DMS 273 (cell line): ENCODE measurements around the gene CCDC148.
"Not testable (repeated sequence)": the region's sequence is repeated elsewhere in the genome, so short reads cannot be mapped to it uniquely, and the experiment has no call there.

Experiments used
- DNase-seq: peaks from one replicate; lab custom pipeline; 2025; ENCODE audit not compliant: unreplicated experiment; lab: John Stamatoyannopoulos, UW

Gene CCDC148

DNA sequence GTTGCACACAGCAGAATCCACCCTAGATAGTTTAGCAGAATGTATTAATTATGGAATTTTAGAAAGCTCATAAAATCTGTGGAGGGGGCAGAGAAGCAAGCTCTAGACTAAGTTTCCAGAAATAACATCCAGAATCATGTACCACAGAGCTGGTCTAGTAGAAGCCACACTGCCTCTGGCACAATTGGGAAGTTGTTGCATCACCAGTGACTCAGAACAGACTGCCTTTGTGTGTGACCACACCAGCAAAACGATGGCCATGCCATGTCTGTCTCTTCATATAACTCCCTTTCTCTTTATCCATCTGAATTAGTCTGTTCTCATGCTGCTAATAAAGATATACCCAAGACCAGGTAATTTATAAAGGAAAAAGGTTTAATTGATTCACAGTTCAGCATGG is 158.9 kb downstream of the CCDC148 start:
- no peak for DNase-seq

DNA sequence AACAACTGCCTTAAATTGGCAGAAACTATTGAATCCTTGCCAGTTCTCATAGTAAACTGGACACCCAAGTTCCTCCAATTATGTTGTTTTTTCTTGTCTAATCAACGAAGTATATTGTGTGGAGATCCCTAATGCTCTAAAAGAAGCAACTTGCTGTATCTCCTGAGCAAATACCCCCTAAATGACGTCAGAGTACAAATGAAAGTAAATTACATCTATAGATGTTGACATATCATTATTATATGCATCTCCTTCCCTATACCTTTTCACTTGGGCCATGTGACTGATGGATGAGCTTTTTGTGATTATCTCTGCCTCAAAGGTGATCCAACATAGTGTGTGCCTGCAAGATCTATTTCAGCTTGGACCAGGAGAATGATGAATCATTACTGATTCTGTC is 159.4 kb downstream of the CCDC148 start:
- no peak for DNase-seq

DNA sequence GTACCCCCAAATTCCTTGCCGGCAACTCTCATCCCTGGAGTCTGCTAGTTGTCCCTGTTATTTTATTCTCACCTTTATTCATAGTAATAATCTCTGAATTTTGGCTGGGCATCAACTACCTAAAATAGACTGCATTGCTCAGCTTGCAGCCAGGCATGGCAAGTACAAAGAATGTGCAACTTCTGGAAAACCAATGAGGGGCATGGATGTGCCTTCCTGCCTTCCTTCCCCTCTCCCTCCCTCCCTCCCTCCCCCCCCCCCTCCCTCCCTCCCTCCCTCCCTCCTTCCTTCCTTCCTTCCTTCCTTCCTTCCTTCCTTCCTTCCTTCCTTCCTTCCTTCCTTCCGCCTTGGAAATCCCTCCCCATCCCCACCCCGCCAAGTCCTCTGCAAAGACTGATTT is 162.8 kb downstream of the CCDC148 start:
- DNase-seq = no peak

DNA sequence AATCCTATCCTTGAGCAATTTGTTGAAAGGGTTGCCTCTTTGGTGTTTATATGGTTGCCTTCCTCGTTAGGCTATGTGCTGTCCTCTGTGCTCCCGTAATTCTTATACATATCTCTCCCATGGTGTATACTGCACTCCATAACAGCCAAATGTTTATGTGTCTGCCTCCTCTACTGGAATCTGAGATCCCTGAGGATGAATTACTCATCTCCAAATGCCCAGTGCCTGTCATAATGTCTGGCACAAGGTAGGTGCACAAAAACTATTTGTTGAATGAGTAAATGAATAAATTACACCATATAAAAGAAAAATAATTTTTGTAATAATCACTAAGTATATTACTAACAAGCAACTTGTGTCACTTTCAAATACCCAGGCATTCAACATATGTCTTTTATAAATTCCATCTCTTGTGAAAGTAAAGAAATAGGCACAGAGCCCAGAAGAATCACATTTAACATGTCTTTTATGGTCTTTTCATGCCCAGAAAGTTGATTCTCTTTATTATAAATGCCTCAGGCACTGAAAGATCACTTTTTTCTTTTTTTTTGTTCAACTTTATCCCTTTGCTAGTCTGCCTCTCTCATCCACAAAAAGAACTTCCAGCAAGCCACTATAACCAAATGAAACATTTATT is 164.9 kb downstream of the CCDC148 start:
- no peak for DNase-seq

DNA sequence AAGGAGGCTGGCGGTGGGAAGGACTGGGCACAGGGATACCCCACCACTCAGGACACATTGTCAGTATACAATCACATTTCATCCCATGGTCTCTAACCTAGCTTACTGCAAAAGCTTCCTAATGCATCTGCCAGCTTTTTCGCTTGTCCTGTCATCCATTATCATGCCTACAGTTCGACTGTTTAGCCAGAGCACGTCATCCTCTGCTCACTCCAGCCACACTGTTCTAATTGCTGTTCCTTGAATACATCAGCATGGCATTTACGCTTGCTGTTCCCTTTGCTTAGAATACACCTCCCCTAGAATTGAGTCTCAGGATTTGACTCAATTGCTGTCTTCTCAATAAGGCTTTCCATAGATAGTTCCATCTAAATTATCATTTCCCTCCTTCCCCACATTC is 166.3 kb downstream of the CCDC148 start:
- DNase-seq = no peak

DNA sequence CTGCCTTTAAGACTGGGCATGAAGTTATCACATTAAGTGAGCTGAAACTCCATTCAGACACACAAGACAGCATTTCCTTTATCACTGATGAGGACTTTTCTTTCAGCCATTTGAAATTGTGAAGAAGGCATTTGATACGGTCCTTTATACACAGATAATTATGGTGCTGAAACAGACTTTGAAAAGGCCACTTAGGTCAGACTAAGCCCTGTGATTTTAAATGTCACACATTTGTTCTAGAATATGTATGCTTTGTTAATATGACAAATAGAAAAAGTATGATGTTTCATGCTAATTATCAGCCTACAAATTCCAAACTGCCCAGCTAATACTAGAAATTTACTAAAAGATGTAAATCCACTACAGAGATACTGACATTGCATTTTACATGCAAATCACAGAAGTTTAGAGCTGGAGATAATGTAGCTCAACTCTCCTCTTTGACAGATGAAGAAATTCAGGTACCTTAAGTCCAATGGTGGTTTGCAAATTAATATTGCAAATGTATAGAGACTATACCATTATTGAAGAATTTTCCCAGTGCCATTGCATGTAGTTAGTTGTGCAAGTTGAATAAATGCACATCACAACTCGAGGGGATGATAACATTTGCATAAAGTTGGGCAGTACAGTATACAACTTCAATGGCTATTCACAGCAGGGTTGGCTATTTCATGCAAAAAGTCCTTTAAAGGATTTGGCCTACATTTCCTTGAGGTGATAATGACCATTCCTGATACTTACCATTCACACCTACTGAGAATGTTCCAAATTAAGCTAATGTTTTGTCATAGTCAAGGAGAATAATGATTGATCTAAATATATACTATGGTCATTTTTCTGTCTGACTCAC is 179.7 kb downstream of the CCDC148 start:
- no peak for DNase-seq

DNA sequence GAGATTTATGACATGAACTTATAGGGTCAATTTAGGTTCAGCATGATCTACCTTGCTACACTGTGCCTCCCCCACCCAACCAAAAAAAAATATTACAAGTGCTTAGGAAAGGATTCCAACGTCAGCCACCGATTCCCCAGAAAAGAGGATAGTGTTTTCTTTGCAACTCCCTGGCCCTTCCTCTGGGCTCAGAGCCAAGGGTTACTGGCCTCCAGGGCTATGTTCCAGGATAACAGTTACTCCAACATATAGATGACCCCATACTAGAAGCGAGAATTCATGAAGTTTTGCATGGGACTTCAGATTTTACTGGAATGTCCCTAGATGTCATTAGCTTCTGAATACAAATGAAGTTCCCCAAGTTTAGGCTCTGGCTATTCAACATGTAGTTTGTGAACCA is 182.8 kb downstream of the CCDC148 start:
- DNase-seq = no peak

DNA sequence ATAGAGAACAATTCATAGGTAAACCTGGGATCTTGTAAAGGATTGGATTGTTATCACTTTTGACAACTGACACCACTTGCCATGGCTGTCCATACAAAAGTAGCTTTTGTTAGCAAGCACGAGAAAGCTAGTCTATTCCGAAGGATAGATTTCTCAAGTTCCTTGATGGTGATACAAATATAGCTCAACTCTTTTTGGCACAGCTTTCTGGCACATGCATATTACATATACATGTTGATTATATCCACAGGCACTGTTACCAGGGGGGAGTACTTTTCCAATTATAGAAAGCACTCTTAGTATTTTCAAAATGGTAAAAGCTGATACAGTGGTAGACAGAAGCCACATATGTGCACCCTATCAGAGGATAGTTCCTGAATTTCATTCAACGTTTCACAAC is 186.0 kb downstream of the CCDC148 start:
- DNase-seq = no peak

DNA sequence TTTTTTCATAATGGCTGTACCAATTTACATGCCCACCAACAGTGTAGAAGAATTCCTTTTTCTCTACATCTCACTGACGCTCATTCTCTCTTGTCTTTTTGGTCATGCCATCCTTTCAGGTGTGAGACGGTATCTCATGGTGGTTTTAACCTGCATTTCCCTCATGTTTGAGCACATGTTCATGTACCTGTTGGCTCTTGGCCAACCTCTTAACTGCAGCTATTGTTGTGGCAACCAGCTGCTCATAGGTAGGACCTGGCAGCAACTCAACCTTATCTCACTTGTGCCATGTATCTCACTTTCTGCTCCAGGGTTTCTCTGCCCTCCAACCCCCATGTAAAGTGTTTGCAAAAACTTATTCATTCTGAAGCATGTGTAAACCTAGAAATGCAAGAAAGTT is 187.4 kb downstream of the CCDC148 start:
- no peak for DNase-seq

DNA sequence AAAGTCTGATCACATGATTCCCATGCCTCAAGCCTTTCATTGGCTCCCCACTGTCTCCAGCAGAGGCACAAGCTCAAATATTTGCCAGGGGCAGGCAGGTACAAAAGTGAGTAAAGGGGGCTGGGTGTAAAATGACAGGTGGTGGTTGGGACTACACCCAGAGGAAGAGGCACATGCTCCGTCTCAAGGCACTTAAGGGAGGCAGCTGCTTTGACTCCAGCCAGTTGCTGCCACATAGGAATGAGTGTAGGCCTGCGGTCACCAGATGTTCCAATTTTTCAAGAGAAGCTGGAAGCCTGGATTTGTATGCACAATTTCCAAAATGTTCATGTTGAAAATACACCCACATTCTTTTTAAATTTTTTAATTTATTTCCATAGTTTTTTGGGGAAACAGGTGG is 190.4 kb downstream of the CCDC148 start:
- peak; percentile 56 for DNase-seq

DNA sequence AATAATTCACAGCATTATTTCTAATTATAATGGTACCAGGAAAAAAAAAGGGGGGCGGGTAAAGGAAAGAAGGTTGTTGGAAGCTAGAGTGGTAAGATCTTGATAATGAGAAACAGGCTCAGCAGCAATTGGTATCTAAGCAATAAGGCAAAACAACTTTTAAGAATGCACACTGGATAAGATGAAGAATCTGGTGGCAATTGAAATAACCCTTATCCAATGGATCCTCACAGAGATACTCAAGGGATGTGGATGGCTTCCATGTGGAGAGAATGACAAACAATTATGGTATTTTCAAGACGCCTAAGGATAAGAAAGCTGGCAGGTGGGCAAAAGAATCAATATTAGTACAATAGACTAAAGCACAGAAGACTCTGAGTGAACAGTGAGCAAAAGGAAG is 201.3 kb downstream of the CCDC148 start:
- no peak for DNase-seq

DNA sequence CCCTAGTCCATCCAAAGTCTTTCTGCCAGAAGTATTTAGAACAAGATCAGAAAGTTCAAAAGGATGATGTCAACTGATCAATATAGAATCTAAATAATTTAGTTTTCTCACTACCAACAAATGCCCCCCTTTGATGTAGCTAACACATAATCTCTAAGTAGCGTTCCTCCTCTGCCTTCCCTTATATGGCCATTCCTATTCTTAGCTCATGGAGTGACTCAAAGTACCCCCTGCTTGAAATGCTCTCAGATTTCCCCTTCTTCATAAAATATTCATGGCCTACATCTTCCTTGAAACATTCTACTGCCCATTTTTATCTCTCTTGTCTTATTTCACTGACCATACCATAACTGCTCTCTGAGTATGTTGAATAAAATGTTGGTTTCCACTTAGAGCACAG is 203.4 kb downstream of the CCDC148 start:
- DNase-seq = no peak

DNA sequence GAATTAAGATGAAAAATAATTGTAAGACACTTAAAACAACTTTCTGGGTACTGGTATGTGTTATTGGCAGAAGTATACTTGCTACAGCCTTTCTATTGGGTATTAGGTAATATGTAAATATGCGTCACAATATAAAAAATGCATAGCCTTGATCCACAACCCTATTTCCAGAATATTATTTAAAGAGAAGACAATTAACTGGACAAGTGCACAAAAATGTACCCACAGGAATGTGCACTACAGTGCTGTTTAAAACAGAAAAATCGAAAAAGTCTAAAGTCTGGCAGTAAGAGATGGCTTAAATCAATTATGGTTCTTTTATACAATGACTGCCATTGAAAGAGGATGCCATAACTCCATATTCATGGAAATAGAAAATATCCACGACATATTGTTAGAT is 205.2 kb downstream of the CCDC148 start:
- DNase-seq = no peak

DNA sequence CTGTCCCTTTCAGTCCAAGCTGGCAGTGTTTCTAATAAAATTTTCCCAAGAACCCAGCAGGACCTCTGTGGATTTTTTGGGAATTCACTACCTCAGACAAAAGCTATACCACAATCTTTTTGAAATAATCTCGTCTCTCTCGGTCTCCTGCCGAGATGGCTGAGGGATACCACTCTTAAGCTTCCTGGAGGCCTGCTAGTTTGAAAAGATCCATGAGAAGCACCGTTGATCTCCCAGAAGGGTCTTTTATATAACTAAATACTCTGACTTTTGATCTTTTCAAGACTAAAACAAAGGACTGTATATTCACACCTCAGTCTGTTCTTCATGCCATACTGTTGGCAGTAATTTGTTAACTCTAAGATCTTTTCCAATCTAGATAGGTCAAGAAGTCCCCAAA is 213.2 kb downstream of the CCDC148 start:
- no peak for DNase-seq

DNA sequence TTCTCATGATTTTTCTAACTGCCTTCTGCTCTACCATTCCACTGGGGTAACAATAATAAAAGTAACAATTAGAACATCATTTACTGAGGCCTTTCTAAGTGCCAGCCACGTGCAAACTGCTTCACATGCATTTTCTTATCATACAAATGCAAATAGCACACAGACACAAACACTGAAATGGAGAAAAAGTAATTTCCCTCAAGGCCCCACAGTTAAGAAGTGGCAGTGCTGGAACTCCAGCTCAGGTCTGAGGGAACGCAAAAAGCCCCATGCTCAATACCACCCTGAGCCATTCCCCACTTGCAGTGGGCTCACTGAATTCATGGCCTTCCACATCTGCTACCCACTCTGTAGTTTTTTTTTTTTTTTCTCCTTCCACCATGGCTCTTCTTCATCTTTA is 214.3 kb downstream of the CCDC148 start:
- no peak for DNase-seq

DNA sequence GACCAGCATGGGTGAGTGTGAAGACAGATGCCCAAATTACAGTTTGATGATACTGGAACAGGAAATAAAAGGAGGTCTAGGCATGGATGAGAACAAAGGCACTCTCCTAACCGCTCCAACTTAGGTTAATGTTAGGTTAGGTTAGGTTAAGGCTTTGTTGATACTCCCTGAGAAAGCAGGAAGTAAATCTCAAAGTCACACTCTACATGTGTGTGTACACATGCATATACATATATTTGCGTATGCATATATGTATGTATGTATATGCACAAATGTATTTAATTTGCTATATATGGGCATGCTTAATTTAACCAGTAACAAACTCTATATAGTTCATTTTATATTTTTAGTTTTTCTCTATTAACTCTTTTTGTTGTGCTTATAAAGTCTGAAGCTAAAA is 215.6 kb downstream of the CCDC148 start:
- no peak for DNase-seq

DNA sequence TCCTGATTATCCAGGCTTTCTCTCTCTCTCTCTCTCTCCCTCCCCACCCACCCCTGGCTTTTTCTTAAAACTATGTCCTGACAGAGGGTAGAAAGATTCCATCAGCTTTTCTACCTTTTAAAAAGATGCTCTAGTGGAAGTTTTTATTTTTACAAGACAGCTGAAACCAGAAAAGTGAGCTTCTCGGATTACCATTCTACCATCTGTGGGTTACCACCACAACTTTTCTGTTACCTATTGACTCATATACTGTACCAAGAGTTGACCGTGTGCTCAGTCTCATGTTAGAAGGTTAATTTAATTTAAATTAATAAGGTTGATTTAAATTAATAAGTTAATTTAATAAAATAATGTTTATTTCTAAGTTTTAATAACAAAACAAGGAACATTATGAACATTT is 217.3 kb downstream of the CCDC148 start:
- peak; percentile 70 for DNase-seq

DNA sequence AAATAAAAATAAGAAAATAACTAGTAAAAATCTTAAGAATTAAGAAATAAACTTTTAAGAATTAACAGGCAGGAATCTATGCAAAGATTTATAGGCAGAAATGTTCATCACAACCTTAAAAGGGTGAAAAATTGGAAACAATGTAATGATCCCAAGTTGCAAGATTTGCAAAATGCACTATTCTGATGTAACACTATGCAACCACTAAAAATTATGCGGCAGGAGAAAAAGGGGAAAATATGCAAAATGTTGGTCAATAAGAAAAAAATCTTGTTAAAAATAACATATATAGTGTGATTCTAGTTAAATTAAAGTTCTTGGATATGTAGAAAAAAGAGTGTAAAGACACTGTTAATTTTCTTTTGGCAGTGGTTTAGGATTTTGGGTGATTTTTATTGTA is 222.1 kb downstream of the CCDC148 start:
- DNase-seq = no peak

DNA sequence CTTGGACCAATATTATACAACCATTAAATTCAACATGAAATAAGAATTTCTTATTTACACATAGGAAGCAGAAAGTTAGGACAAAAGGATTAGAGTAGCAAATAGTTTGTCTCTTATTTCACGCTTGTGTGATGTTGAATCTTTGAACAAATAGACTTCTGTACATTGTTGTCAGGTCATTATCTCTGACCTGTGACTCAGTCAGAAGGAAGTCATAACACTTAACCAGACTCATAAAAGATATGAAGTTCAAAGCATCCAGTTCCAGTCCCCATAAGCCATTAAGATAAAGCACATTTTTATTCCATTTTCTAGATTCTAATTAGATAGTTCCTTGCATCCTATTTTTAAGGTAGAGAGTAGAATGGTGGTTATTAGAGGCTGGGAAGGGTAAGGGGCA is 224.1 kb downstream of the CCDC148 start:
- DNase-seq = no peak

DNA sequence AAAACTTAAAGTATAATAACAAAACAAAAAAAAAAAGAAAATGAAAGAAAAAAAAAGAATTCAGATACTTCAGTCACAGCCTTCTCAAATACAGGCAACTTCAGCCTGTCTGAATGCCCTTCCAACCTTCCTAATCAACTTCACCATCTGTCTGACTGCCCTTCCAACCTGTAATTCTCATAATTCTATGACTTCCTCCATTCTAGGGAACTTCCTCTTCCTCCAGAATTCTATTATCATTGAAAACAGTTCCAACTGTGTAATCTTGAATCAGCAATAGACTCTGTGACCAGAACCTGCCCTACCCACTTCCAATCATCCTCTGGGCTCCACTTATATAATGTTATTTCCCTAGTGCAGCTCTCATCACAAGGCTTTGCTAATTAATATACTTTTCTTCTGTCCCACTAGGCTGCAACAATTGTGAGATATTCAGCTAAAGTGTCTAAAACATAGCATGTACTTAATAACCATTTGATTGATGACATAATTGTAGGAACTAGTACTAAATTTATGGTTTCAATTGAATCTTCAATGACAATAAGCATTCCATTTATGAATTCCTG is 227.5 kb downstream of the CCDC148 start:
- no peak for DNase-seq

DNA sequence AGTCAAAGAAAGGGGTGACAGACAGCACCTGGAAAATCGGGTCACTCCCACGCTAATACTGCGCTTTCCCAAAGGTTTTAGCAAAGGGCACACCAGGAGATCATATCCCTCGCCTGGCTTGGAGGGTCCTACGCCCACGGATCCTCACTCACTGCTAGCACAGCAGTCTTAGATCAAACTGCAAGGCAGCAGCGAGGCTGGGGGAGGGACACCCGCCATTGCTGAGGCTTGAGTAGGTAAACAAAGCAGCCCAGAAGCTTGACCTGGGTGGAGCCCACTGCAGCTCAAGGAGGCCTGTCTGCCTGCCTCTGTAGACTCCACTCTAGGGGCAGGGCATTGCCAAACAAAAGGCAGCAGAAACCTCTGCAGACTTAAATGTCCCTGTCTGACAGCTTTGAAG is 233.5 kb downstream of the CCDC148 start:
- DNase-seq = not testable (repeated sequence)
